HEK293T (cell line): Measurements from ENCODE around the gene NOL9.

Experiments used
- BHLHE40 ChIP-seq: fragments of 450-650 bp; IDR thresholded peaks from 2 replicates; pipeline ENCODE4 v1.6.1; 2016; ENCODE audit warnings: mild to moderate bottlenecking, moderate library complexity, borderline replicate concordance
- CTBP1 ChIP-seq: fragments of 450-650 bp; IDR thresholded peaks from 2 replicates; pipeline ENCODE4 v1.6.1; 2016; ENCODE audit warnings: borderline replicate concordance
- ELF4 ChIP-seq: fragments of 450-650 bp; IDR thresholded peaks from 2 replicates; pipeline ENCODE4 v1.6.1; 2017; ENCODE audit warnings: antibody characterized with exemption
- FOXA1 ChIP-seq: fragments of 450-650 bp; IDR thresholded peaks from 2 replicates; pipeline ENCODE4 v1.6.1; 2016; ENCODE audit warnings: mild to moderate bottlenecking
- FOXK2 ChIP-seq: fragments of 450-650 bp; IDR thresholded peaks from 2 replicates; pipeline ENCODE4 v1.6.1; 2016; ENCODE audit warnings: mild to moderate bottlenecking
- FOXM1 ChIP-seq: fragments of 450-650 bp; IDR thresholded peaks from 2 replicates; pipeline ENCODE4 v1.6.1; 2017; ENCODE audit warnings: mild to moderate bottlenecking, borderline replicate concordance
- HDGF ChIP-seq: fragments of 450-650 bp; IDR thresholded peaks from 2 replicates; pipeline ENCODE4 v1.6.1; 2017; ENCODE audit warnings: antibody characterized with exemption, borderline replicate concordance
- L3MBTL2 ChIP-seq: fragments of 450-650 bp; conservative IDR thresholded peaks from 2 replicates; pipeline ENCODE4 v1.6.1; 2016; ENCODE audit warnings: mild to moderate bottlenecking
- LEF1 ChIP-seq: fragments of 450-650 bp; IDR thresholded peaks from 2 replicates; pipeline ENCODE4 v1.6.1; 2017; ENCODE audit warnings: mild to moderate bottlenecking, borderline replicate concordance
- PKNOX1 ChIP-seq: fragments of 450-650 bp; IDR thresholded peaks from 2 replicates; pipeline ENCODE4 v1.6.1; 2016
- SP1 ChIP-seq: fragments of 450-650 bp; IDR thresholded peaks from 2 replicates; pipeline ENCODE4 v1.6.1; 2017
- TARDBP ChIP-seq: fragments of 450-650 bp; IDR thresholded peaks from 2 replicates; pipeline ENCODE4 v1.6.1; 2016
- ZNF384 ChIP-seq: fragments of 450-650 bp; IDR thresholded peaks from 2 replicates; pipeline ENCODE4 v1.6.1; 2016

GRCh38 chr1:6580593-6581409, 26.5 kb upstream of the NOL9 start:
- TF ChIP-seq ZNF384 (no peak), FOXA1 (no peak), SP1 (no peak), HDGF (no peak), BHLHE40 (no peak), ELF4 (no peak), PKNOX1 (no peak), FOXK2 (no peak), TARDBP (no peak), CTBP1 (no peak), FOXM1 (no peak), L3MBTL2 (no peak), LEF1 (no peak)
